IMR-90 (cell line): ENCODE data around the gene TYRO3.

Experiments
- BHLHE40 ChIP-seq: fragments of 150-350 bp; IDR thresholded peaks from 2 replicates; pipeline ENCODE4 v1.6.1; 2016; ENCODE audit warnings: mild to moderate bottlenecking, low read depth, low read length
- CHD1 ChIP-seq: IDR thresholded peaks from 2 replicates; pipeline ENCODE4 v1.6.1; 2012; ENCODE audit warnings: low read depth, low read length, improper control_type of control experiment
- MAFK ChIP-seq: IDR thresholded peaks from 2 replicates; pipeline ENCODE4 v1.6.1; 2012; ENCODE audit warnings: low read depth, low read length, improper control_type of control experiment
- MAZ ChIP-seq: IDR thresholded peaks from 2 replicates; pipeline ENCODE4 v1.6.1; 2012; ENCODE audit warnings: low read depth, mild to moderate bottlenecking, low read length, improper control_type of control experiment, moderate library complexity, borderline replicate concordance
- POLR2A ChIP-seq: IDR thresholded peaks from 2 replicates; pipeline ENCODE4 v1.6.1; 2012; ENCODE audit warnings: mild to moderate bottlenecking, low read depth, low read length
- RAD21 ChIP-seq: IDR thresholded peaks from 2 replicates; pipeline ENCODE4 v1.6.1; 2012; ENCODE audit warnings: low read length, improper control_type of control experiment
- RFX5 ChIP-seq: IDR thresholded peaks from 2 replicates; pipeline ENCODE4 v1.8.0; 2012; ENCODE audit warnings: low read depth, mild to moderate bottlenecking, low read length, moderate library complexity
- SMC3 ChIP-seq: fragments of 150-350 bp; IDR thresholded peaks from 2 replicates; pipeline ENCODE4 v1.6.1; 2016; ENCODE audit warnings: low read depth, mild to moderate bottlenecking, antibody characterized with exemption, low read length, moderate library complexity
- USF2 ChIP-seq: fragments of 150-350 bp; IDR thresholded peaks from 2 replicates; pipeline ENCODE4 v1.6.1; 2017; ENCODE audit warnings: mild to moderate bottlenecking, antibody characterized with exemption, low read length, low read depth
- TF ChIP-seq, protein P1 (sequence below): conservative IDR thresholded peaks from 2 replicates; pipeline ENCODE4 v1.5.1; 2012; ENCODE audit warnings: mild to moderate bottlenecking, low read depth, low read length, improper control_type of control experiment

DNA sequence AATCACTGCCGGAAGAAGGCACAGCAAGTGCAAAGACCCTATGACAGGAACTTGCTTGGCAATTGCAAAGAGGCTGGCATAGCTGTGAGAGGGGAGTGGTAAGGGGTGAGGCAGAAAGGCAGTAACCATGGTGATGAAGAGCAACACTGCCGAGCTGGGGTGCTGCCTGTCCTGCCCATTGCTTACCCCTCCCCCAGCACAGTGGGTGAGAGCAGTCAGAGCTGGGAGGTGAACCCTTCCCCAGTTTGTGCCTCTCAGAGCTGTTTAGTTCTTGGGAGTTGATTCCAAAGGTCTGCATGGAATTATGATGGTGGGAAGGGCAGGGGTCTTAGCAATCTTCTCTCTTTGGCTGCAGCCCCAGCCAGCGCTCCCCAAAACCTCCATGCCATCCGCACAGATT is 8.8 kb downstream of the TYRO3 start:
- no peak for TF ChIP-seq POLR2A
- TF ChIP-seq, protein P1, sequence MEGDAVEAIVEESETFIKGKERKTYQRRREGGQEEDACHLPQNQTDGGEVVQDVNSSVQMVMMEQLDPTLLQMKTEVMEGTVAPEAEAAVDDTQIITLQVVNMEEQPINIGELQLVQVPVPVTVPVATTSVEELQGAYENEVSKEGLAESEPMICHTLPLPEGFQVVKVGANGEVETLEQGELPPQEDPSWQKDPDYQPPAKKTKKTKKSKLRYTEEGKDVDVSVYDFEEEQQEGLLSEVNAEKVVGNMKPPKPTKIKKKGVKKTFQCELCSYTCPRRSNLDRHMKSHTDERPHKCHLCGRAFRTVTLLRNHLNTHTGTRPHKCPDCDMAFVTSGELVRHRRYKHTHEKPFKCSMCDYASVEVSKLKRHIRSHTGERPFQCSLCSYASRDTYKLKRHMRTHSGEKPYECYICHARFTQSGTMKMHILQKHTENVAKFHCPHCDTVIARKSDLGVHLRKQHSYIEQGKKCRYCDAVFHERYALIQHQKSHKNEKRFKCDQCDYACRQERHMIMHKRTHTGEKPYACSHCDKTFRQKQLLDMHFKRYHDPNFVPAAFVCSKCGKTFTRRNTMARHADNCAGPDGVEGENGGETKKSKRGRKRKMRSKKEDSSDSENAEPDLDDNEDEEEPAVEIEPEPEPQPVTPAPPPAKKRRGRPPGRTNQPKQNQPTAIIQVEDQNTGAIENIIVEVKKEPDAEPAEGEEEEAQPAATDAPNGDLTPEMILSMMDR, result no peak
- no peak for TF ChIP-seq SMC3
- no peak for TF ChIP-seq USF2
- no peak for TF ChIP-seq MAFK
- TF ChIP-seq RAD21, result no peak
- no peak for TF ChIP-seq BHLHE40
- TF ChIP-seq RFX5, result no peak
- no peak for TF ChIP-seq CHD1
- TF ChIP-seq MAZ, result no peak
